Fibroblast of skin of right biceps (primary cell): ENCODE results near the gene PLLP.

Experiments used
- DNase-seq: peaks from one replicate; pipeline ENCODE4 v3.0.0-alpha.2; 2013

The PLLP gene, protein sequence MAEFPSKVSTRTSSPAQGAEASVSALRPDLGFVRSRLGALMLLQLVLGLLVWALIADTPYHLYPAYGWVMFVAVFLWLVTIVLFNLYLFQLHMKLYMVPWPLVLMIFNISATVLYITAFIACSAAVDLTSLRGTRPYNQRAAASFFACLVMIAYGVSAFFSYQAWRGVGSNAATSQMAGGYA

DNA sequence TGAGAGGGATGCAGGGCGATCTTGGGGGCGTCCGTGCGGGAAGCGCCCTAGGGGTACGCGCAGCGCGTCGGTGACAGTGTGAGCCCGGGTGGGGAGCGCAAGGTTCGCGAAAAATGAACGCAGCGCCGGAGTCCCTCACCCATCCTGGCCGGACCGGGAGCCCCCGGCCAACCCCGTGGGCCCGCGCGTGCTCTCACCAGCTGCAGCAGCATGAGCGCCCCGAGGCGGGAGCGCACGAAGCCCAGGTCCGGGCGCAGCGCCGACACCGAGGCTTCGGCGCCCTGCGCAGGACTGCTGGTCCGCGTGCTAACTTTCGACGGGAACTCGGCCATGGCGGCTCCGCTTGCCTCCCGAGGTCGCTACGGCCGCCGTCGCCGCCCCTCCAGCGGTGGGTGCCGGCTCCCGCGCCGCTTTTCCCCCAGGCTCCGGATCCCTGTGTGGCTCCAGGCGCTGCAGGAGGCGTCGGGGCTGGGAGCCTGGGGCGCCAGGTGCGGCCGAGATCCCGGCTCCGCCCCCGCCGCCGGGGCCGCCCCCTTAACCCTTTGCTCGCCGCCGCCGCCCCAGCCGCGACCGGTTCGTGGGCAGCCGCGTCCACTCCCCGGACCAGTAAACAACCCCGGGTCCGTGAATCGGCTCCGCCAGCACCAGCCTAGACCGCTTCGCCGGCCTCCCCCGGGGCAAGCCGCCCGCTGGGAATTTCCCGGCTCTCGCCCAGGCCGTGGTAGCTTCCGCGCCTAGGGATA is at the start of gene PLLP:
PLLP (minus strand) TSS at position 464 of the 743 bp plus-strand sequence; CDS start at position 332, 132 bp downstream.
- peak; percentile 16 for DNase-seq

DNA sequence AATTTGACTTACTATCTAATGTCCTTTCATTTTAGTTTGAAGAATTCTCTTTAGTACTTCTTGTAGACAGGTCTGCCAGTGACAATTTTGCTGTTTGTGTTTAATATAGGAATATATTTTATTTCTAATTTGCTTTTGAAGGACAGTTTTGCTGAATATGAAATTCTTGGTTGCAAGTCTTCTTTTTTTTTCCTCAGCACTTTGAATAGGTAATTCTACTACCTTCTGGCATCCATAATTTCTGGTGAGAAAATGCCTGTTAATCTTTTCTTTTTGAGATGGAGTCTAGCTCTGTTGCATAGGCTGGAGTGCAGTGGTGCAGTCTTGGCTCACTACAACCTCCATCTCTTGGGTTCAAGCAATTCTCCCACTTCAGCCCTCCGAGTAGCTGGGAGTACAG is 48.9 kb upstream of the PLLP start:
- no peak for DNase-seq

DNA sequence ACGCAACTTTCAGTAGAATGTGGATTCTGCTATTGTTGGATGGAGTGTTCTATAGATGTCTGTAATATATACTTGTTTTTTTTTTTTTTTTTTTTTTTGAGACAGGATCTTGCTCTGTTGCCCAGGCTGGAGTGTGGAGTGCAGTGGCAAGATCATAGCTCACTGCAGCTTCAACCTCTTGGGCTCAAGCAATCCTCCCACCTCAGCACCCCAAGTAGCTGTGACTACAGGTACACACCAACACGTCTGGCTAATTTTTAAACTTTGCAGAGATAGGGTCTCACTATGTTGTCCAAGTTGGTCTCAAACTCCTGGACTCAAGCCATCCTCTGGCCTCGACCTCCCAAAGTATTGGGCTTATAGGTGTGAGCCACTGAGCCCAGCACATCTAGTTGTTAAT is 46.9 kb upstream of the PLLP start:
- no peak for DNase-seq

DNA sequence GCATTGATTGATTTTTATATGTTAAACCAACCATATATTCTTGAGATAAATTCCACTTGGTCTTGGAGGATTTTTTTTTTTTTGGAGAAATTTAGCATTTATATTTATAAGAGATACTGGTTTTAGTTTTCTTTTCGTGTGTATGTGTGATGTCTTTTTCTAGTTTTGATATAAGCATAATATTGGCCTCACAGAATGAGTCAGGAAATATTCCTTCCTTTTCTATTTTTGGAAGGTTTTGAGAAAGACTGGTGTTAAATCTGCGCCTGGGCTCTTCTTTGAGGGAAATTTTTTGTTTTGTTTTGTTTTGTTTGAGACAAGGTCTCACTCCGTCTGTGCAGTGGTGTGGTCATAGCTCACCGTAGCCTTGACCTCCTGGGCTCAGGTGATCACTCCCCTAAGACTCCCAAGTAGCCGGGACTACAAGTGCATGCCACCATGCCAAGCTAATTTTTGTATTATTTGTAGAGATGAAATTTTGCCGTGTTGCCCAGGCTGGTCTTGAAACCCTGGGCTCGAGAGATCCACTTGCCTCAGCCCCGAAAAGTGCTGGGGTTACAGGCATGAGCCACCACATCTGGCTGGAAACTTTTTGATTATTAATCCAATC is 45.4 kb upstream of the PLLP start:
- DNase-seq: no peak

DNA sequence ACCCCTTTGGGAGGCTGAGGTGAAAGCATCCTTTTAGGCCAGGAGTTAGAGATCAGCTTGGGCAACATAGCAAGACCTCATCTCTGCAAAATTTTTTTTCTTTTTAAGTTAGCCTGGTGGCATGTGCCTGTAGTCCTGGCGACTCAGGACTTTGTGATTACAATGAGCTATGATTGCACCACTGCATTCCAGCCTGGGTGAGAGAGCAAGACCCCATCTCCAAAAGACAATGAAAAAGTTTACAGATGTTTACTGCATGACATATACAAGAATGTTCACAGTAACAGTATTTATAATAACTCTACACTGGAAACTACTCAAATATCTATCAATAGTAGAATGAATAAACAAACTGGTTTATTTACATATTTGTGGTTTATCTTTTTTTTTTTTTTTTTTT is 41.0 kb upstream of the PLLP start:
- DNase-seq: no peak

DNA sequence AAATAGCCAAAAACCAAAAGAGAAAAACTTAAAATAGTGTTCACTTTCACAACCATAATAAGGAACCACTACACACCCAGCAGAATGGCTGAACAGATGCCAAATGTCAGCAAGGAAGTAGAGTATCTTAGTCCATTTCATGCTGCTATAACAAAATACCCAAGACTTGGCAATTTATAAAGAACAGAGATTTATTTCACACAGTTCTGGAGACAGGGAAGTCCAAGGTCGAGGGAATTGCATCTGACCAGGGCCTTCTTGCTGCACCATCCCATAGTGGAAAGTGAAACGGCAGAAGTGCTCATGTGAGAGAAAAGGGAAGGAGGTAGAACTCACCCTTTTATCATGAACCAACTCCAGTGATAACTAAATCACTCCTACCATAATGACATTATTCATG is 40.3 kb upstream of the PLLP start:
- no peak for DNase-seq

DNA sequence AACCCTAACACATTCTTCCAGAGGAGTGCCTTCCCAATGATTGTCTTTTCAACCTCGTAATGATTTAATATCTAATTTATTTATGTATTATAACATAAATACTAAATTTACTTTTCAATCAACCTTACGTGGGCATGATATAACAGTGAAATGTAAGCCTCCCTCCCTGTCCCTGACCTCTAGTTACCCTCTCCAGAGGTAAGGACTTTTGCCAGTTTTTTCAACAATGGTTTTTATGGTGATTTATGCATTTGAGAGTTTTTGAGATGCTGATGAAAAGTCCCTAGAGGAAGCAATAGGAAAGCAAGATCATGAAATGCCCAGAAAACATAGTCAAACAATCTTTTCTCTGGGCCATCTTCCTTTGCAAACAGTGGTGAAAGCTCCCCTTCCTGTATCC is 35.2 kb upstream of the PLLP start:
- DNase-seq: no peak

DNA sequence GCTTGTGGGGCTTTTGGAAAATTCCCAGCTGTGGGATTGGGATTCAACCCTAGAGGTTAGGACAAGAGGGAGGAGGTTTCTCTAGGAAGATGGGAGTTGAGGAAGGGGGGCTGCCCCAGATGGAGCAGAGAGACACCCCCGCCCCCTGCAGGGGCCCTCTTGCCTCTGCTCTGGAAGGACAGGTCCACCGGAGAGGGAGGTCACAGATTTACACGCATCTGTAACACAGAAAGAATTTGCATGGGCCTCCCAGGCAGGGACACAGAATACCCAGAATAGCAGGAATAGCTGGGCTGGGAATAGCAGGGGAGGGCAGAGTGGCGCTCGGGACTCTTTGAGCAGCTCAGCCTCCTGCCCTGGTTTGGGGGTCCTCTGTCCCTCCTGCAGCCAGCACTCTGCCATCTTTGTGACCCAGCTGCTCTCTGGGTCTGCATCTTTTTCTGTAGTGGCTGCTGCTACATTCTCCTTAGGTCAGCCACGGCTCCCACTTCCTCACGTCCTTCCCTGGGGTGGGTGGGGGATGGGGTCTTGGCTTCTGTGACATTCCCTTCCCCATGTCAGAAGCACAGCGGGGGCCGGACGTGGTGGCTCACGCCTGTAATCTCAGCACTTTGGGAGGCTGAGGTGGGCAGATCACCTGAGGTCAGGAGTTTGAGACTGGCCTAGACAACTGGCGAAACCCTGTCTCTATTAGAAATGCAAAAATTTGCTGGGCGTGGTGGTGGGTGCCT is 33.9 kb upstream of the PLLP start:
- DNase-seq: peak; percentile 57

DNA sequence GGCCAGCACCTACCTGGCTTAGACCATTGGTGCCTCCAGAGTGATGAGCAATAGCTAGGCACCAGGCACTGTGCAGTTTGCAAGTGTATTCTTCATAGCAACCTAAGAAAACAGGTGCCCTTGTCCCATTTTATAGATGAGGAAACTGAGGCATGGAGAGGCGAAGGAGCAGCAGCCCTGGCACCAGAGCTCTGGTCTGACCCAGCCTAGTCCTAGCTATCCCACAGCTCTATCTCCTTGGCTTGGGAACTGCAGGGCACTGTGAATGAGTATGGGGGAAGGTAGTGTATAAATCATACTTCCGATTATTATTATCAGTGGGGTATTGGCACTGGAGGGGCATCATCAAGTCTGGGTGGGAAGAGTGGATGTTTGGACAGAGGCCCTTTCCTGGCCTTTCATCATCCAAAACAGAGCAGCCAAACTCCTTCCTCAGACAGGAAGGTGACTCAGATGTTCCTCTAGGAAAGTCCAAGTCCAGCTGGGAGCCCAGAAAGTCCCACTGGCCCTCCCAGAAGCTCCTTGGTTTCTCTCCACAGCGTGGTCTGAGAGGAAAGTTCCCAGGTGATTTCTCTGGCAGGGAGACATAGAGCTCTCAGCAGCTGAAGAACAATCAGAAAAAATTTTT is 32.0 kb upstream of the PLLP start:
- peak; percentile 88 for DNase-seq

DNA sequence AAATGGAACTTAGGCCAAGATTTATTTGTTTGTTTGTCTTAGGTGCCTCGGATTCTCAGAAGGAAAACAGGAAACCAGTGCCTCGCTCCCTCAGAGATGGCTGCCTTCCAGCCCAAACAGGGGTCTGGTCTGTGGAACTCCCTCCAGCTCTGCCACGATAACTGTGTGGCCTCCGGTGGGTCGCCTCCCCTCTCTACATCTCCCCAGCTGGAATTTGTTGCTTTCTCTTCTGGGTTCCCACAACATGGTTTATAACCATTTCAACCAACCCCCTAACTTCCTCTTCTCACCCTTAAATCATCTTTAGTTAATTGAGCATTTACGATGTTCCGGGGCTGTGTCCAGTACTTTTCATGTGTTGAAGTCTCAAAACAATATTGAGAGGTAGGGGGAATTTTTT is 30.9 kb upstream of the PLLP start:
- DNase-seq: no peak

DNA sequence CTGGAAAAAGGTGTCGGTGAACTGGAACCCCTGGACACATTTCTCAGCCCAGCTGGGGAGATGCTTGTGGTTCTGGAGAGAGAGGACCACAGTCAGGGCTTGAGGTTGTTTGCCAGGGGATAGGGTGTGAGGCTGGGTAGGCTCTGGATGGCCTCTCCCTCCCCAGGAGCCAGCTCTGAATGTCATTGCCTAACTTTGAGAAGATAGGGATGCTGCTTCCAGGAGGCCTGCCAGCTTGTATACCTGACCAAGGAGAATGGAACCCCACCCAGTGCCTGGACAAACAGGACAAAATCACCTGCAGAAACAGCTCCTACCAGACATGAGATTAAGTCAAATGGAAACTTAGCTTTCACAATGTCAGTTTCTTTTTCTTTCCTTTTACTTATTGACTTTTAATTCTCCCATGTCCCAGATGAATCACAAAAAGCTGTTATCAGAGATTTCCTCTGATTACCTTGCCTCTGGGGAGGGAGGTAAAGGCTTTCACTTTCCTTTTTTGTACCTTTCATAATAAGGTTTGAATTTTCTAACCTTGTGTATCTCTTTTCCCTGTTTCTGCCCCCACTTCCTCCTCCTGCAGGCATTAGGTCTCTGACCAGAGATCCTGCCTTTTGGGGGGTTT is 29.8 kb upstream of the PLLP start:
- DNase-seq: no peak

DNA sequence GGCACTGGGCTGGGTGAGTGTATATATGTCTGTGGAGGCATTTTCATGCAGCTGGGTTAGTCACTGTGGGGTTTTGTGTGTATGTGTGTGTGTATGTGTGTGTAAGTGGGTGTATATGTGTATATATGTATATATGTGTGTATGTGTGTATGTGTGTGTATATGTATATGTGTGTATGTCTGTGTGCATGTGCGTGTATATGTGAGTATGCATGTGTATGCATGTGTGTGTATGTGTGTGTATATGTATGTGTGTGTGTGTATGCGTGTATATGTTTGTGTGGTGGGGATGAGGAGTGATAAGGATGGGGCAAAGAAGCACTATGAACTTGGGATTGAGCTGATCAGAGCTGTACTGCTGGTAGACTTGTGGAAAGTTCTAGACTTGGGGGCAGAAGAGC is 29.0 kb upstream of the PLLP start:
- DNase-seq: no peak

DNA sequence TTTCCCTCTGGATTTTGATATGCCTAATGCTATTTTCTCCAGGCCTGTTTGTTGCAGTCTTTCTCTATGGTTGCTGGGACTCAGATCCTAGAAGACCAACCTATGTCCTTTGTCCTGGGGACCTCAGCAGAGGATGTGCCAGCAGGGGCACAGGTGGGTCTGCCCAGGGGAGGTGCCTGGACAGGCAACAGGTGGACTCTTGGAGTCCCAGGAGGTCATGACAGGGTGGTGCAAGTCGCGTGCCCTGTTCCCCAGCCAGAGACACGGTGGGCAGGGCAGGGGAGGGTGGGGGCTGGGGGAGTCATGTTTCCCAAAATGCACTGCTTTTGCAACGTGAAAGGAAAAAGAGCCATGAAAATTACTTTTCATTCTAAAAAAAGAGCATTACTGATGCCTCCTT is 26.3 kb upstream of the PLLP start:
- DNase-seq: no peak

DNA sequence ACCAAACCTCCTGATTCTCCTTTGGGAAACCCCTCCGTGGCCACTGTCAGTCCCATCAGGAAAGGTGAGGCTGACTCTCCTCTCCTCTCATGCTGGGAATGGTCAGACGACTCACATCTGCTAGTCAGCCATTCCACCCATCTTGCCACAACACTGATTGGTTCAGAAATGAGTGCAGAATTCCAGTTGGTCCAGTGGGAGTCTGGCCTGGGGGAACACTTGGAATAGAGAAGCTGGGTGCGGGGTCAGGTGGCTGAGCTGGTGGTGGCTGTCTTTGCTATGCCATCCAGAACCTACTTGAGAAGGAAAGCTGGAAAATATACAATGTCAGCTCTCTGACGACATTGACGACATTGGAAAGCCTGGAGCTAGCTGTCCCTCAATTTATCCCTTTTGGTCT is 23.6 kb upstream of the PLLP start:
- DNase-seq: no peak

DNA sequence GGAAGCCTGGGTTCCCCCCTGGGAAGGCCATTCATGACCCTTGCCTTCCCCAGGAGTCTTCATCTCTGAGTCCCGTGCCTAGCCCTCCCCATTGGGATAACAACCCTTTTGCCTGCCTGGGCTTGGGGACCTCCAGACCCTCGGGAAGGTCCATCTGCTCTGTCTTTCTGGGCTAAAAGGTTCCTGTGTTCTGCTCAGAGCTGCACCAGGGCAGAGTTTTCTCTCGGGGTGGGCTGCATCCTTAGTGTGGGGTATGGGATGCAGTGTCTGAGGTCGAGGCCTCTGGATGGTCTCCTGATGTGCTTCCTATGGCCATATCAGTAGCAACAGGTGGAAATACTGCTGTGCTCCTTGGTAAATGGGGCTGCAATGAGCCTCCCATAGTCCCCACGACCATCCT is 22.9 kb upstream of the PLLP start:
- DNase-seq: no peak

DNA sequence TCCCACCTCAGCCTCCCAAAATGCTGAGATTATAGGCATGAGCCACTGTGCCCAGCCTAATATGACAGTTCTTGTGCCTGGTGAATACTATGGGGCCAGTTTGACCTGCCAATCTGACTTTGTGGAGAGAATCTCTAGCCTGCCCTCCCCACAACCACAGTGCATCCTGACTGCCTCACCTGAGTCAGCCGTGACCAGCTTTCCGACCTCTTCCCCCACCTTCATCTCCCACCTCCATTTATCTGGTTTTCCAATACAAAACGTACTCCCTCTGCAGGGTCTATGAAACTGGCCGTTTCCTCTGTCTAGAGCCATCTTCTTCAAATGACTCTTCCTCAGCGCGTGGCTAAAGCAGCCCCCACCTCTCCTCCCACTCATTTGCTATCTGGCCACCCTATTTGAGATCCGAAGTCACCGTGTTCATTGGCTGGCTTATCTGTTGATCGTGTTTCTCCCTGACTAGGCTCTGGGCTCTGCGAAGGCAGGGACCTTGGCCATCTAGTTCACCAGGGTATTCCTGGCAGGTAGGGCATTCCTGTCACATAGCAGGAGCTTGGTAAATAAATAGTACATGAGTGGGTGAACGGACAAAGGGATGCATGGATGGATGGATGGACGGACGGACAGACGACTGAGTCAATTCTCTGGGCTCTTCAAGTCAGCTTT is 22.3 kb upstream of the PLLP start:
- DNase-seq: no peak

DNA sequence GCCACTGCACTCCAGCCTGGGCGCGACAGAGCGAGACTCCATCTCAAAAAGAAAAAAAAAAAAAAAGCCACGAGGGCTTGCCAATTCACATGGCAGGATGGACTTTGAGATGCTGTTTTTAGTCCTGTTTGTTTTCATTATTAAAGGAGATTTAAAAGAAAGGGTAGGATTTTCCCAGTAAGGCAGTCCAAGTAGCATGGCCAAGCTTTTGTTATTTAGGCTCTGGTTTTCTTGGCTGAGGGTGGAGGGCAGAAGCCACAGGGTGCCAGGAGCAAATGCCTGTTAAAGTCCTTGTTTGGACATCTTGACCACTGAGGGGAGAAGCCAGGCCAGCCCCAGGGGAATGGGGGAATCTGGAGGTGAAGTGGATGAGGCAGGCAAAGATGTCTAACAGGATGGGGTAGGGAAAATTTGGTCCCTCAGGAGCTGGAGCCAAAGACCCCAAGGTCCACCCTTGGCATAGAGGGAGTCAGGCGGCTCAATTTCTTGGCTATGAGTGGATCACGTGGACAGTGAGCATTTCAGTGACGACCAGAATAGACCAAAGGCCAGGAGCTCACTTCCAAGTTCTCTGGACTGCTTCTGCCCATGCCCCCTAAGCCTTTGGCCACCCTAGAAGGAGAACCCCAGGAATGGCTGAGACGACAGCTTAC is 20.8 kb upstream of the PLLP start:
- DNase-seq: no peak

DNA sequence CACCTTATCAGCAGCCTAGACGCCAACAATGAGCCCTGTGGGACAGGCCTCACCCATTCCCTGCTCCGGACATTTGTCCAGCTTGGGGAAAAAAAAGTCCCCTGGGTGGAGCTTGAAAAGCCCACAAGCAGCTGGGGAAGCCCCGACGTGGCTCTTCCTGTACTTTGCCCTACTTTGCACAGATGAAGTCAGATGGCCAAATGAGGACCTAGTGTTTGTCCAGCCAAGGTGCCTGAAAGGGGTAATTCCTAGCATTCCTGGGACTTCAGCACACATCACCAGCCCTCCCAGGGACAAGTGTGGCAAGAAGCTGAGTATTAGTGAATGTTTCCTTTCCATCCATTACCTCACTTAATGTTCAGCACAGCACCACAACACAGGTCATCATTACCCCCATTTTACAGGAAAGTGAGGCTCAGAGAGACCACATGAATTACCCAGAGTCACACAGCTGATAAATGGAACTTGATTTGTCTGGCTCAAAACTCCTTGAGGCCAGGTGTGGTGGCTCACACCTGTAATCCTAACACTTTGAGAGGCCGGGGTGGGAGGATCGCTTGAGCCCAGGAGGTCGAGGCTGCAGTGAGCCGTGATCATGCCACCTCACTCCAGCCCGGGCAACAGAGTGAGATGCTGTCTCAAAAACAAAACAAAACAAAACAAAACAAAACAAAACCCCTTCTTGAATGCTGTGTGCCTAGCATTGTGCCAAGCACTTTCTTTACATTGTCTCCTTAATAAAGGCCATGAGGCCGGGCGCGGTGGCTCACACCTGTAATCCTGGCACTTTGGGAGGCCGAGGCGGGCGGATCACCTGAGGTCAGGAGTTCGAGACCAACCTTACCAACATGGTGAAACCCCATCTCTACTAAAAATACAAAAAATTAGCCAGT is 19.9 kb upstream of the PLLP start:
- peak; percentile 56 for DNase-seq

DNA sequence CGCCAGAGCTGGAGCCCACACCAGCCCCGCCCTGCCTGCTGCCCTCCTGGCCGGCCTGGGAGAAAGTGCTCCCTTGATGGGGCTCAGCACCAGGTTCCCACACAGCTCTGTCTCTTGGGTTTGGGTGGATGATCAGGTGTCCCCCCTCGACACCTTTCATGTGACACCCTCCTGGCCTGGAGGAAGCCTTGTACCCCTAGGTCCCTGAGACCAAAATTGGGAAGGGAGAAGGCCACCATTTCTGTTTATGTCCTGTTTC is 19.4 kb upstream of the PLLP start:
- DNase-seq: no peak

DNA sequence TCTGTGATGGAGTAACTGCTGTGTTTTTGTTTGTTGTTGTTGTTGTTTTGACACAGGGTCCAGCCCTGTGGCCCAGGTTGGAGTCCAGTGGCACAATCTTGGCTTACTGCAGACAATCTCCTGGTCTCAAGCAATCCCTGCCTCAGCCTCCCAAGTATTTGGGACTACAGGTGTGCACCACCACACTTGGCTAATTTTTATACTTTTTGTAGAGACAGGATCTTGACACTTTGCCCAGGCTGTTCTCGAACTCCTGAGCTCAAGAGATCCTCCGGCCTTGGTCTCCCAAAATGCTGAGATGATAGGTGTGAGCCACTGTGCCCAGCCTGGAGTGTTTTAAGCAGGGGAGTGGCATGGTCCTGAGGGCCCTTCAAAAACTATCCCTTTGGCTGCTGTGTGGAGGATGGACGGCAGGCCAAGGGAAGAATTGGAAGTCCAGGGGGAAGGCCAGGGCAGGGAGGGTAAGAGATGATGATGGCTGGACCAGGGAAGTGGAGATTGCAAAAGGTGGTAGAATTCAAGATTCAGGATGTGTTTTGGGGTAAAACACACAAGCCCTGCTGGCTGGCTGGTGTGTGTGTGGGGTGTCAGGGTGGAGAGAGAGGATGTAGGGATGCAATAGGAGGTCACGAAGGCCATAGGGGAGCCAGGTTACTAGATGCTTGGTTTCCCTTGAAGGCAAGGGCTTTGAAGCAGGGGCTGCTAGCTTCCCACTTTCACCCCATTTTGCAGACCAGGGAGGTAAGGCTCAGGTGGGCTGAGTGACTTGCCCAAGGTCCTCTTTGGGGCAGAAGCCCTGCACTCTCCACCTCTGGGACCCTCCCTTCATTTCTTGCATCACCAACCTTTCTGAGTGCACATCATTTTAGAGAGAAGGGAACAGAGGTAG is 18.8 kb upstream of the PLLP start:
- DNase-seq: no peak
